Tibial artery (tissue), 4 donors: Measurements from ENCODE around the gene SHC4.

Source experiments
- DNase-seq, 2 donors: peaks; one replicate each; pipeline ENCODE4 v3.0.0-alpha.2; 2019
- H3K27ac ChIP-seq, 2 donors: fragments of 200-600 bp; sonication (generic) in 1 of 2; 1 replicate in 1 of 2; 2 replicates in 1 of 2; pipeline ENCODE4 v1.5.1; 2018 to 2019; ENCODE audit warnings: mild to moderate bottlenecking in 1 of 2
- H3K27me3 ChIP-seq, 2 donors: fragments of 200-600 bp; sonication (generic) in 1 of 2; one replicate each; pipeline versions ENCODE4 v1.5.1 to v1.6.0; 2016 to 2019
- H3K36me3 ChIP-seq, 3 donors: fragments of 200-600 bp; sonication (generic) in 2 of 3; one replicate each; pipeline ENCODE4 v1.5.1; 2016 to 2019; ENCODE audit warnings: mild to moderate bottlenecking in 2 of 3
- H3K4me1 ChIP-seq, 4 donors: fragments of 200-600 bp; sonication (generic) in 2 of 4; 1 replicate in 3 of 4; 2 replicates in 1 of 4; pipeline ENCODE4 v1.5.1; 2016 to 2019
- H3K4me3 ChIP-seq, 2 donors: fragments of 200-600 bp; sonication (generic) in 1 of 2; 1 replicate in 1 of 2; 2 replicates in 1 of 2; pipeline ENCODE4 v1.5.1; 2018 to 2019; ENCODE audit warnings: mild to moderate bottlenecking in 2 of 2
- H3K9me3 ChIP-seq, 3 donors: fragments of 200-600 bp; sonication (generic) in 1 of 3; one replicate each; pipeline ENCODE4 v1.5.1; 2016 to 2019
- intact Hi-C: fragments of 100-400 bp; cut with DNase I; formaldehyde crosslinking; loops from one replicate; pipeline ENCODE4 v1.15.0; 2023; ENCODE audit warnings: low total_unique reads
- TF ChIP-seq, protein P1 (sequence below), 2 experiments: fragments of 200-600 bp in 1 of 2; fragments of 450-650 bp in 1 of 2; IDR thresholded peaks; one replicate each; pipeline ENCODE4 v1.5.1; 2017 to 2019; ENCODE audit warnings: antibody characterized with exemption in 2 of 2, mild to moderate bottlenecking in 1 of 2, moderate library complexity in 1 of 2

Gene SHC4

DNA sequence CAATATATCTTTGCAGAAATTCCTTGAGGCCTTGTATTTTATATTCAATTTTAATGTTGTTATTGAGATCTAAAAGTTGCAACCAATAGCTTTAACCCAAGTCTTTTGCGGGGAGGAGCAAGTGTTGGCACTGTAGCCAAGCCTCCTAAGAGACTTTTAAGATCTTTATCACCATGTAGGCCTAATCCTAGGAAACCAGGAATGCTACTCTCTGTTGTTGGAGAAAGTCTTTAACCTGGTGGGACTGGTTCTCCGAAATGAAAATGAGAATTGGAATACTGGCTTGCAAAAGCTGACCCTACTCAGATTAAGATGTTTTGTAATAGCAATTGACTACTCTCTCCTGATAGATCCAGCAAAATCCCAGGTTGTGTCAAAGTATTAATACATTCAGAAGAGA lies 25.8 kb downstream of the SHC4 start:
- TF ChIP-seq, protein P1, sequence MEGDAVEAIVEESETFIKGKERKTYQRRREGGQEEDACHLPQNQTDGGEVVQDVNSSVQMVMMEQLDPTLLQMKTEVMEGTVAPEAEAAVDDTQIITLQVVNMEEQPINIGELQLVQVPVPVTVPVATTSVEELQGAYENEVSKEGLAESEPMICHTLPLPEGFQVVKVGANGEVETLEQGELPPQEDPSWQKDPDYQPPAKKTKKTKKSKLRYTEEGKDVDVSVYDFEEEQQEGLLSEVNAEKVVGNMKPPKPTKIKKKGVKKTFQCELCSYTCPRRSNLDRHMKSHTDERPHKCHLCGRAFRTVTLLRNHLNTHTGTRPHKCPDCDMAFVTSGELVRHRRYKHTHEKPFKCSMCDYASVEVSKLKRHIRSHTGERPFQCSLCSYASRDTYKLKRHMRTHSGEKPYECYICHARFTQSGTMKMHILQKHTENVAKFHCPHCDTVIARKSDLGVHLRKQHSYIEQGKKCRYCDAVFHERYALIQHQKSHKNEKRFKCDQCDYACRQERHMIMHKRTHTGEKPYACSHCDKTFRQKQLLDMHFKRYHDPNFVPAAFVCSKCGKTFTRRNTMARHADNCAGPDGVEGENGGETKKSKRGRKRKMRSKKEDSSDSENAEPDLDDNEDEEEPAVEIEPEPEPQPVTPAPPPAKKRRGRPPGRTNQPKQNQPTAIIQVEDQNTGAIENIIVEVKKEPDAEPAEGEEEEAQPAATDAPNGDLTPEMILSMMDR (IDR thresholded peaks at IDR 0.05) = no peak
- DNase-seq = no peak
- Histone ChIP-seq H3K36me3 (no peaks in the 10 kb centered on the region), H3K27me3 (no peaks in the 10 kb centered on the region), H3K4me1 (peaks cover 0 to 18% (median 2%) of the 10 kb centered on the region in 4 donors), H3K9me3 (no peaks in the 10 kb centered on the region), H3K4me3 (no peak overlapping the region), H3K27ac (no peak overlapping the region)
- intact Hi-C loops = no loop called here

DNA sequence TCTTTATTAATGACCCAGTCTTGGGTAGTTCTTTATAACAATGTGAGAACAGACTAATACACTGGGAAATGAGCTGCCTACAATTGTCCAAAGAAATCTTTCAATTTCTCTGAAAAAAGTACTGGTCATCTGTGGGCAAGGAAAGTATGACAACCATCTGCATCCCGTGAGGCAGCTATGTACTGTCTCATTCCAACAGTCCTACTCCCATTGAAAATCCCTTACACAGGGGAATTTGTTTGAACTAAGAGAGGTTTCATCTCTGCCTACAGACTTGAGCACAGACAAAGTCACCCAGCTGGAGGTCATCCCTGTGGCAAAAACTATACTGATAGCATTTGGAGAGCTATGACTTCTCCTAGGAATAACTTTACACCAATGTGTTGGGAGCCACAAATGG lies 27.1 kb downstream of the SHC4 start:
- H3K4me1 ChIP-seq = peaks cover 0 to 18% (median 2%) of the 10 kb centered on the region in 4 donors
- no peak overlapping the region for H3K27ac ChIP-seq
- DNase-seq = no peak
- no peaks in the 10 kb centered on the region for H3K9me3 ChIP-seq
- no peak overlapping the region for H3K4me3 ChIP-seq
- no peaks in the 10 kb centered on the region for H3K27me3 ChIP-seq
- H3K36me3 ChIP-seq = no peaks in the 10 kb centered on the region
- TF ChIP-seq, protein P1 (IDR thresholded peaks at IDR 0.05) = no peak
- intact Hi-C loops = no loop called here

DNA sequence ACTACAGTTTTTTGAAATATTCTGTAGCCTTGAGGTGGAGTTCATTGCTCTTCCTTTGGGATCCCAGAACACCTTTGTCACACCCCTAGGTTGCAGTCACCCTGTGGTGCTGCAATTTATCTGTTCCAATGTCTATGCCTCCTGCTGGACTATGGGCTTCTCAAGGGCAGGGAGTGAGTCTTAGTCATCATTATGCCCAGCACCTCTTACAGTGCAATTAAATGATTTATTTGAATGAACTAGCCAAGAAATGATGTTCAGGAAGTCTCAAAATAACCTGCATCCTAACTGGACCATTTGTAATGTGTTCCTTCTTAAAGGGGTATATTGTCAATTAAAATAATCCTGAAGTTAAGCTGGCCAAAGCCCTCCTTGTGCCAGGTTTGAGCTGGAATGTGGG lies 28.5 kb downstream of the SHC4 start:
- no peaks in the 10 kb centered on the region for H3K9me3 ChIP-seq
- TF ChIP-seq, protein P1 (IDR thresholded peaks at IDR 0.05) = no peak
- H3K27me3 ChIP-seq = no peaks in the 10 kb centered on the region
- no peak overlapping the region for H3K4me3 ChIP-seq
- no peak overlapping the region for H3K27ac ChIP-seq
- no peak for DNase-seq
- peaks cover 0 to 18% (median 2%) of the 10 kb centered on the region in 4 donors for H3K4me1 ChIP-seq
- intact Hi-C loops = no loop called here
- H3K36me3 ChIP-seq = no peaks in the 10 kb centered on the region

- no peaks in the 10 kb centered on the region for H3K27me3 ChIP-seq
- intact Hi-C loops = no loop called here
- TF ChIP-seq, protein P1 (IDR thresholded peaks at IDR 0.05) = no peak
- no peak for DNase-seq
- H3K27ac ChIP-seq = no peak overlapping the region
- H3K9me3 ChIP-seq = no peaks in the 10 kb centered on the region
- H3K36me3 ChIP-seq = no peaks in the 10 kb centered on the region
- H3K4me3 ChIP-seq = no peak overlapping the region
- peaks cover 0 to 11% (median 0%) of the 10 kb centered on the region in 4 donors for H3K4me1 ChIP-seq
Observed at GRCh38 chr15:48930735-48931134, 33.0 kb downstream of the SHC4 start.

- TF ChIP-seq, protein P1 (IDR thresholded peaks at IDR 0.05) = no peak
- H3K9me3 ChIP-seq = no peaks in the 10 kb centered on the region
Observed at GRCh38 chr15:48929661-48930060, 34.1 kb downstream of the SHC4 start.

More at GRCh38 chr15:48929661-48930060, 34.1 kb downstream of the SHC4 start:
- H3K4me1 ChIP-seq = peaks cover 0 to 6% (median 0%) of the 10 kb centered on the region in 4 donors
- H3K27me3 ChIP-seq = no peaks in the 10 kb centered on the region
- intact Hi-C loops = no loop called here
- H3K27ac ChIP-seq = peak overlapping the region in 1 of 2 donors; percentile 38
- H3K36me3 ChIP-seq = no peaks in the 10 kb centered on the region
- DNase-seq = no peak
- H3K4me3 ChIP-seq = no peak overlapping the region
